HG03103 (cell line): ENCODE results near the gene PTPRN2.
"Not testable (repeated sequence)": the region's sequence is repeated elsewhere in the genome, so short reads cannot be mapped to it uniquely, and the experiment has no call there.

Experiments
- ATAC-seq: cut with Tn5 transposase; IDR thresholded peaks from one replicate; pipeline ENCODE4 v1.9.1; 2021; ENCODE audit warnings: low read depth; ENCODE audit not compliant: unreplicated experiment

PTPRN2 gene

GRCh38 chr7:157846746-157847145, 740.9 kb downstream of the PTPRN2 start:
- not testable (repeated sequence) for ATAC-seq

DNA sequence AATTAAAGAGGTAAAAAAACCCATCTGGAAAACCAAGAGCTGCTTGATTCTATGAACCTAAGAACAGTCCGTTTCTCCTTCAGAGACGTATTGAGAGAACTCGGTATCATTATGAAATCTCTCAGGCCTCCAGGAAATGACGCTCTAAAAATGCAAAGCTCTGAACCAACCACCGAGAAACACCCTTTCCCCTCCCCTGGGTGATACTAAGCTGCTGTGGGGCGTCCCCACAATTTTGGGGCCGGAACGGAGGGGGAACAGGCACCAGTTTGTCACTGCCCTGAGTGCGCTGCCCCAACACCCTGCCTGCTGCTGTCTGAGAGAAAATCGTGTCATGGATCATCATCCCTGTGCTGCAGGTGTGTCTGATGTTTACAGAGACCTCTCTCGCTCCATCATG, 741.4 kb downstream of the PTPRN2 start:
- ATAC-seq = no peak

DNA sequence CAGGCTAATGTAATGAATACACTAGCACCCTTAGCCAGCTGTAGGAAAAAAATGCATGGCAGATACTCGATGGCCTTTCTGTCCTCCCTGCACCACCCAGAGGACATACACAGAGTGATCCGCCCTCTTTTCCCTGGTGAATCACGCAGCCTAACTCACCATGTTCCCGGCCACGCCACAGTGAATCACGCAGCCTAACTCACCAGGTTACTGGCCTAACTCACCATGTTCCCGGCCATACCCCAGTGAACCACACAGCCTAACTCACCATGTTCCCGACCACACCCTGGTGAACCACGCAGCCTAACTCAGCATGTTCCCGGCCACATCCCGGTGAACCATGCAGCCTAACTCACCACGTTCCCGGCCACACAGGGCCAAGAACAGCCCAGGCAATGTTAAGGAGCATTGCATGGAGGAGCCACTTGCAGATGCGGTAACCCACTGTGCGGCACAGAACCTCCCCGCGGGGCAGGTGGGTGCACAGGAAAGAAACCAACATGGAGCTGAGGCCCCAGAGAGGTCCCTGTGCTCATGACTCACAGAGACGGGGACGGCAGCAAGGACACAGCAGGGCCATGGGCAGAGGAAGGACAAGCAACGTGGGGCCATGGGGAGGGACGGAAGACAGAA, 742.3 kb downstream of the PTPRN2 start:
- ATAC-seq = no peak

DNA sequence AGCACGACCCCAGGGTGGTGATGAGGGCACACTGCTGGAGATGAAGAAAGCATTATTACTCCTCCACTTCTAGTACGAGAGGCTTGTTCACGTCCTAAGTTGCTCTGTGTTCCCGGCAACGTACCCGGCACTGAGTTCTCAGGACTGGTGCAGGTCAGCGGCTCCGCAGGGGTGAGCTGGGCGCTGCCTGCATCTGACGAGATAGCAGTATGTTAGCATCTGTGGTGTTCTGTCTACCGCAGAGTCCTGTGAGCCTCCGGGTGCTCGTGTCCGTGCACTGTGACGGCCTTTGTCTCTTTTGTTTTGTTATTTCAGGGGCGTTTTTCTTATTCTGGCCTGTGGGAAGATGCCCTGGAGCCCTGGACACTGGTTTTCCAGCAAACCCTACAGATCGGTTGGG, 743.0 kb downstream of the PTPRN2 start:
- no peak for ATAC-seq

DNA sequence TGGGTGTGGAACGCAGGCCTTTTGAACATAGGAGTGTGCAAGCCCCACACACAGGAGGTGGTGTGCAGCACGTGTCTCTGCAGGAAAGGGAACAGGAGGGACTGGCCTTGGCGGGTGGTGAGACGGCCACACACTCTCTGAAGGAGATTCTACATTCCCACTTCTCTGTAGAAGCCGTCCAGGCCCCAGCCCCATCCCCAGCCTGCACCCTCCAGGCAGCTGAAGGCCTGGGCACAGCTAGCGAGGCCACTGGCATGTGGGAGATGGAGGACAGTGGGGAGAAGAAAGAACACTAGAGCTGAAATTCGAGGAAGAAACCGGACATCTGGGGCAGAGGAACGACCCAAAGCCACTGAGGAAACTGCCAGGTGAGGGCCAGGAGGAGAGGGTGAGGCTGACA, 743.5 kb downstream of the PTPRN2 start:
- no peak for ATAC-seq

GRCh38 chr7:157843336-157844140, 744.1 kb downstream of the PTPRN2 start:
- ATAC-seq = no peak

DNA sequence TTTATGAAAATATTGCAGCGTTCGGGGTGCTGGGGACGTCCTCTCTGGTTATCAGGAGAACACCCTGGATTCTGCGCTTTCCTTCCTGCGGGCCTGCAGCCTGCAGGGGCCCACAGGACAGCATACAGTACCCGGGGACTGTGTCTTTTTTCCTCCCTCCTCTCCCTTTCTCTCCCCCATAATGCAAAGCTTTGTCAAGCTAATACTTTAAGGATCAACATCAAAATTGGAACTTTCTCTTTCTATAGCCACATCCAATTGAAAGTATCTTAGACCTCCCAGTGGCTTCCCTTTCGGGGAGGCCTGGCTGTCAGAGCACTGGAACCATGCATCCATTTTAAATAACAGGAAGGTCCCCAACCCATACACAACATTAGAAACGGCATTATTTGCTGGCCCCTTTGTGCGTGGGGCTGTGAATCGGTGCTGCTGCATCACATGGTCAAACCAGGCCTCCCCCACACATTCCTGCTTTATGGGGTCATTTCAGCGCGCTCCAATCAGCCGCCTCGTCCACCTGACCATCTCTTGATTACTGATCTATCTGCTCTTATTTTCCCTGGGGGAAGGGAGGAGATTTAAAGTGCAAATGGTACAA, 745.8 kb downstream of the PTPRN2 start:
- ATAC-seq = no peak

- ATAC-seq = no peak
Measured at GRCh38 chr7:157840914-157841772, 746.5 kb downstream of the PTPRN2 start.

- no peak for ATAC-seq
Measured at GRCh38 chr7:157840174-157840913, 747.3 kb downstream of the PTPRN2 start.

DNA sequence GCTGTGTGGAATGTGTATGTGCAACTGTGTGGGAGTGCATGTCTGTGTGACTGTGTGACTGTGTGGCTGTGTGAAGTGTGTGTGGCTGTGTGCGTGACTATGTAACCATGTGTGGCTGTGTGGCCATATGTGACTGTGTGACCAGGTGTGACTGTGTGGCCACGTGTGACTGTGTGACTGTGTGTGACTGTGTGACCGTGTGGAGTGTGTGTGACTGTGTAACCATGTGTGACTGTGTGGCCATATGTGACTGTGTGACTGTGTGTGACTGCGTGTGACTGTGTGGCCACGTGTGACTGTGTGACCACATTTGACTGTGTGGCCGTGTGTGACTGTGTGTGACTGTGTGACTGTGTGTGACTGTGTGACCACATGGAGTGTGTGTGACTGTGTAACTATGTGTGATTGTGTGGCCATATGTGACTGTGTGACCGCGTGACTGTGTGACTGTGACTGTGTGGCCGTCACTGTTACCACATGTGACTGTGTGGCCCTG, 747.9 kb downstream of the PTPRN2 start:
- no peak for ATAC-seq

DNA sequence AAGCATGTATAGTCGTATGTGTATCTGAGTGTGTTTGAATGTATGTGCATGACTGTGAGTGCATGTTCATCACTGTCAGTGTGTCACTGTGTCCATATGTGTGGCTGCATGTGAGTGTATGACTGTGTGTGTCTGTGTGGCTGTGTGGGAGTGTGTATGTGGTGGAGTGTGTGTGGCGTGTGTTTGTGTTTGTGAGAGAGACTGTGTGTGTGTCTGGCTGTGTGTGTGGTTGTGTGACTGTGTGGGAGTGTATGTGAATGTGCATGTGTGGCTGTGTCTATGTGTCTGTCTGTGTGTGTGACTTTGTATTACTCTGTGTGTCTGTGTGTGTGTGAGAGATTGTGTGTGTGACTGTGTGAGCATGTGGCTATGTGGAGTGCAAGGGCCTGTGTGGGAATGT, 748.4 kb downstream of the PTPRN2 start:
- no peak for ATAC-seq

DNA sequence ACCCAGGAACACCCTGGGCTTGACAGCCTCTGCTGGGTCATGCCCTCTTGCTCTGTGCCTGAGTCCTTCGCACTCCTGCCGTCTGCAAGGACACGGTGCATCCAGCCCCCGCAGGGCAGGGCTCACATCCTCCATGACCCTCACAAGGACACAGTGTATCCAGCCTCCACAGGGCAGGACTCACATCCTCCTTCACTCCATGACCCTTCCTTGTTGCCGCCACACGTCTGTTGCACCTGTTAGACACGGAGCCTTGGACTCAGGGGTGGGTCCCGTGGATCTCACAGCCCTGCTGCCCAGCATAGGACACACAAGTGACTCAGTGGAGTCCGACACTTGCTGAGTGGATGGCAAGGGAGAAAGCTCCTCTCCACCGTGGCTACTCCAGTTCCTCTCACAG, 750.1 kb downstream of the PTPRN2 start:
- ATAC-seq = no peak

DNA sequence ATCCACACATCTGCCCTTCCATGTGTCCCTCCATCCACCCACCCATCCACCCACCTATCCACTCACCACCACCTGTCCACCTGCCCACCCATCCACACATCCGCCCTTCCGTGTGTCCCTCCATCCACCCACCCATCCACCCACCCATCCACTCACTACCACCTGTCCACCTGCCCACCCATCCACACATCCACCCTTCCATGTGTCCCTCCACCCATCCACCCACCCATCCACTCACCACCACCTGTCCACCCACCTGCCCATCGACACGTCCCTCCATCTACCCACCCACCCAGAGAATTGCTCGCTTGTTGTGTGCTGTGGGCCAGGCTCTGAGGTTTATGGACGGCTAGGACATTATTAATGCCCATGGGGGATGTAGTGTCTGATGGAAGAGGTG, 750.6 kb downstream of the PTPRN2 start:
- no peak for ATAC-seq

- ATAC-seq = no peak
Measured at GRCh38 chr7:157834501-157835163, 753.0 kb downstream of the PTPRN2 start.

GRCh38 chr7:157832866-157833607, 754.6 kb downstream of the PTPRN2 start:
- ATAC-seq = no peak

- ATAC-seq = no peak
Measured at GRCh38 chr7:157832421-157832820, 755.2 kb downstream of the PTPRN2 start.

GRCh38 chr7:157832006-157832405, 755.6 kb downstream of the PTPRN2 start:
- no peak for ATAC-seq

GRCh38 chr7:157831143-157831905, 756.3 kb downstream of the PTPRN2 start:
- ATAC-seq = no peak
